ENCODE measurements around the gene OR8D1.

- TF ChIP-seq ATF7 (IDR thresholded peaks at IDR 0.05) = no peak
- TF ChIP-seq HDAC2 (IDR thresholded peaks at IDR 0.05) = no peak
- no peak for TF ChIP-seq ZNF274 (IDR thresholded peaks at IDR 0.05; ENCODE audit: borderline replicate concordance, low read depth, low read length)
- no peak for TF ChIP-seq ZNF232 (CRISPR knock-in tag; IDR thresholded peaks at IDR 0.05)
- no peak for TF ChIP-seq DNMT1 (IDR thresholded peaks at IDR 0.05)
- no peak for TF ChIP-seq YY1 (IDR thresholded peaks at IDR 0.05; ENCODE audit: borderline replicate concordance in 1 of 3, control insufficient read depth in 1 of 3, extremely low read depth in 1 of 3, insufficient read depth in 3 of 3, insufficient read length in 1 of 3, insufficient replicate concordance in 2 of 3, low read depth in 1 of 3, low read length in 2 of 3)
- TF ChIP-seq BRD4 (IDR thresholded peaks at IDR 0.05) = no peak
- no peak for TF ChIP-seq FOXK1 (CRISPR knock-in tag; IDR thresholded peaks at IDR 0.05; ENCODE audit: borderline replicate concordance)
- no peak for TF ChIP-seq ZNF395 (CRISPR knock-in tag; IDR thresholded peaks at IDR 0.05)
- TF ChIP-seq EP300 (IDR thresholded peaks at IDR 0.05; ENCODE audit: low read length) = no peak
- no peak for TF ChIP-seq REST (IDR thresholded peaks at IDR 0.05; ENCODE audit: borderline replicate concordance)
- no peak for TF ChIP-seq REST (CRISPR knock-in tag; IDR thresholded peaks at IDR 0.05; ENCODE audit: low read depth)
Observed at GRCh38 chr11:124339396-124340141, 25.8 kb upstream of the OR8D1 start.

All from K562 (cell line).